HG03442 (cell line): Measurements from ENCODE around the gene NLRC4.
"Not testable (repeated sequence)": the region's sequence is repeated elsewhere in the genome, so short reads cannot be mapped to it uniquely, and the experiment has no call there.

ENCODE experiments used
- ATAC-seq: cut with Tn5 transposase; IDR thresholded peaks from one replicate; pipeline ENCODE4 v1.9.1; 2021; ENCODE audit warnings: mild to moderate bottlenecking, moderate library complexity; ENCODE audit not compliant: unreplicated experiment

The NLRC4 gene

GRCh38 chr2:32264422-32265105, at the start of gene NLRC4:
Gene NLRC4, minus strand, starts transcription at chr2:32264886. Its CDS starts 8,111 bp downstream, at chr2:32256775.
- peak; percentile 83 for ATAC-seq

- ATAC-seq = no peak
Observed at GRCh38 chr2:32310577-32310976, 45.9 kb upstream of the NLRC4 start.

GRCh38 chr2:32293966-32294562, 29.4 kb upstream of the NLRC4 start:
- ATAC-seq = not testable (repeated sequence)

- not testable (repeated sequence) for ATAC-seq
Observed at GRCh38 chr2:32293493-32293892, 28.8 kb upstream of the NLRC4 start.

GRCh38 chr2:32291746-32292145, 27.1 kb upstream of the NLRC4 start:
- ATAC-seq = no peak

GRCh38 chr2:32290000-32290339, 25.3 kb upstream of the NLRC4 start:
- no peak for ATAC-seq

GRCh38 chr2:32289165-32289999, 24.7 kb upstream of the NLRC4 start:
- ATAC-seq = no peak

- no peak for ATAC-seq
Observed at GRCh38 chr2:32284321-32284720, 19.6 kb upstream of the NLRC4 start.

GRCh38 chr2:32278478-32278853, 13.8 kb upstream of the NLRC4 start:
- ATAC-seq = no peak

GRCh38 chr2:32277674-32278477, 13.2 kb upstream of the NLRC4 start, which contains the start of gene YIPF4:
Gene YIPF4, plus strand, starts transcription at chr2:32277904. Its CDS starts 252 bp downstream, at chr2:32278156.
- ATAC-seq = peak; percentile 98

- no peak for ATAC-seq
Observed at GRCh38 chr2:32277363-32277673, 12.6 kb upstream of the NLRC4 start.

- ATAC-seq = not testable (repeated sequence)
Observed at GRCh38 chr2:32275790-32276189, 11.1 kb upstream of the NLRC4 start.

- ATAC-seq = no peak
Observed at GRCh38 chr2:32274289-32274688, 9.6 kb upstream of the NLRC4 start.

GRCh38 chr2:32272279-32272678, 7.6 kb upstream of the NLRC4 start:
- no peak for ATAC-seq

- ATAC-seq = no peak
Observed at GRCh38 chr2:32271063-32271462, 6.4 kb upstream of the NLRC4 start.

- ATAC-seq = no peak
Observed at GRCh38 chr2:32262105-32262504, 2.6 kb downstream of the NLRC4 start.

GRCh38 chr2:32260376-32260775, 4.3 kb downstream of the NLRC4 start:
- no peak for ATAC-seq

- no peak for ATAC-seq
Observed at GRCh38 chr2:32258242-32258641, 6.4 kb downstream of the NLRC4 start.

GRCh38 chr2:32250290-32250689, 14.4 kb downstream of the NLRC4 start:
- no peak for ATAC-seq

- ATAC-seq = no peak
Observed at GRCh38 chr2:32249731-32250236, 14.9 kb downstream of the NLRC4 start.

- ATAC-seq = no peak
Observed at GRCh38 chr2:32248299-32248698, 16.4 kb downstream of the NLRC4 start.
